Stomach (tissue), 9 donors: ENCODE results near the gene TEX29. TPM values are rescaled to one million over a fixed set of nuclear protein-coding genes. Genes with fewer than 3 reads are reported as not detected.

Experiments used
- DNase-seq, 2 donors: peaks; one replicate each; pipeline versions ENCODE4 v3.0.0 to v3.0.0-alpha.2; 2013 to 2019
- H3K27ac ChIP-seq, 5 donors: fragments of 200-600 bp in 4 of 5; sonication (generic) in 4 of 5; one replicate each; pipeline ENCODE4 v1.5.1; 2013 to 2019; ENCODE audit warnings: mild to moderate bottlenecking in 1 of 5, moderate library complexity in 1 of 5
- H3K27me3 ChIP-seq, 3 donors: fragments of 200-600 bp; sonication (generic); one replicate each; pipeline ENCODE4 v1.5.1; 2017 to 2019; ENCODE audit warnings: mixed run types in 1 of 3
- H3K36me3 ChIP-seq, 4 donors: fragments of 200-600 bp; sonication (generic); 1 replicate in 3 of 4; 2 replicates in 1 of 4; pipeline ENCODE4 v1.5.1; 2016 to 2019
- H3K4me1 ChIP-seq, 4 donors: fragments of 200-600 bp; sonication (generic); one replicate each; pipeline ENCODE4 v1.5.1; 2016 to 2019
- H3K4me3 ChIP-seq, 4 donors: fragments of 200-600 bp; sonication (generic) in 3 of 4; one replicate each; pipeline ENCODE4 v1.5.1; 2016 to 2019; ENCODE audit warnings: mild to moderate bottlenecking in 1 of 4
- H3K9me3 ChIP-seq, 4 donors: fragments of 200-600 bp; sonication (generic); one replicate each; pipeline ENCODE4 v1.5.1; 2016 to 2019
- CTCF ChIP-seq, 7 experiments: fragments of 450-650 bp in 4 of 7; fragments of 200-600 bp in 3 of 7; sonication (generic) in 3 of 7; IDR thresholded peaks; one replicate each; pipeline ENCODE4 v1.5.1; 2016 to 2019; ENCODE audit warnings: antibody characterized with exemption in 7 of 7, control low read depth in 2 of 7, mild to moderate bottlenecking in 1 of 7
- EP300 ChIP-seq: sonication (generic); formaldehyde crosslinking; IDR thresholded peaks from one replicate; pipeline ENCODE4 v1.6.1; 2017; ENCODE audit warnings: antibody characterized with exemption
- POLR2A ChIP-seq, 4 donors: fragments of 450-650 bp; IDR thresholded peaks; one replicate each; pipeline ENCODE4 v1.6.1; 2016; ENCODE audit warnings: antibody characterized with exemption in 4 of 4, control low read depth in 2 of 4, mild to moderate bottlenecking in 1 of 4, moderate library complexity in 1 of 4
- POLR2AphosphoS5 ChIP-seq, 3 donors: sonication (generic); formaldehyde crosslinking; IDR thresholded peaks; one replicate each; pipeline ENCODE4 v1.6.1; 2016; ENCODE audit warnings: antibody characterized with exemption in 3 of 3
- WGBS, 5 donors: extraction: QIAGEN DNeasy Blood & Tissue Kit in 3 of 5; methylation state at CpG; one replicate each; pipeline versions ENCODE4 v1.1.5 to v1.1.7; 2013 to 2018; 5-methylcytosine and 5-hydroxymethylcytosine counted together
- intact Hi-C: fragments of 100-400 bp; cut with DNase I; formaldehyde crosslinking; loops from one replicate; pipeline ENCODE4 v1.15.1; 2023; ENCODE audit warnings: low total_unique reads
- polyA plus RNA-seq, 3 donors: library from polyadenylated mRNA; stranded (reverse); fragments of 200-250 nt; gene quantifications; one replicate each; pipeline ENCODE4 v1.2.3, GENCODE V29; 2013
- total RNA-seq, 5 donors: library from RNA; depleted of rRNA; stranded (reverse); fragments of >200 nt; gene quantifications; one replicate each; pipeline versions ENCODE4 v1.1.0 to v1.2.3, GENCODE V29; 2014 to 2016
- donor health status: healthy with polysubstance abuse.
- donor health status: Bipolar disorder and iron deficiency.
- donor health status: healthy.

Gene TEX29
- total and polyA plus RNA-seq, 8 donors, result 0.87 to 2.2 TPM; not detected in 6

GRCh38 chr13:111353508-111353907 lies 33.1 kb downstream of the TEX29 start:
- Histone ChIP-seq H3K36me3 (no peaks in the 10 kb centered on the region), H3K4me3 (no peak overlapping the region), H3K27ac (no peak overlapping the region), H3K27me3 (no peaks in the 10 kb centered on the region), H3K9me3 (no peaks in the 10 kb centered on the region), H3K4me1 (no peaks in the 10 kb centered on the region)
- no peak for DNase-seq
- intact Hi-C loops, result no loop called here
- 71 to 95% (median 82%) methylated on average over 2 of the region's 2 CpGs for WGBS, 5 donors
- no peak for TF ChIP-seq EP300
- TF ChIP-seq POLR2AphosphoS5 (IDR thresholded peaks at IDR 0.05), result no peak
- no peak for TF ChIP-seq POLR2A (IDR thresholded peaks at IDR 0.05)
- TF ChIP-seq CTCF (IDR thresholded peaks at IDR 0.05), result no peak

- intact Hi-C loops, result no loop called here
- 59 to 70% (median 63%) methylated on average over 7 of the region's 7 CpGs for WGBS, 5 donors
- TF ChIP-seq CTCF (IDR thresholded peaks at IDR 0.05) (no peak), POLR2A (IDR thresholded peaks at IDR 0.05) (no peak), POLR2AphosphoS5 (IDR thresholded peaks at IDR 0.05) (no peak), EP300 (no peak)
Observed at GRCh38 chr13:111354789-111355188, 34.3 kb downstream of the TEX29 start.

GRCh38 chr13:111356795-111357194 lies 36.4 kb downstream of the TEX29 start:
- H3K36me3 ChIP-seq, result no peaks in the 10 kb centered on the region
- H3K9me3 ChIP-seq, result no peaks in the 10 kb centered on the region
- peaks cover 0 to 28% (median 4%) of the 10 kb centered on the region in 3 donors for H3K27me3 ChIP-seq
- TF ChIP-seq CTCF (IDR thresholded peaks at IDR 0.05) (no peak), EP300 (no peak), POLR2AphosphoS5 (IDR thresholded peaks at IDR 0.05) (no peak), POLR2A (IDR thresholded peaks at IDR 0.05) (no peak)
- no peak for DNase-seq
- no peak overlapping the region for H3K4me3 ChIP-seq
- H3K27ac ChIP-seq, result no peak overlapping the region
- H3K4me1 ChIP-seq, result no peaks in the 10 kb centered on the region
- intact Hi-C loops, result no loop called here
- WGBS, 5 donors, result 80 to 83% (median 81%) methylated on average over 4 of the region's 4 CpGs

More at GRCh38 chr13:111354789-111355188, 34.3 kb downstream of the TEX29 start:
- Histone ChIP-seq H3K4me1 (no peaks in the 10 kb centered on the region), H3K9me3 (no peaks in the 10 kb centered on the region), H3K27me3 (peaks cover 0 to 8% (median 0%) of the 10 kb centered on the region in 3 donors), H3K4me3 (no peak overlapping the region), H3K36me3 (no peaks in the 10 kb centered on the region), H3K27ac (no peak overlapping the region)
- DNase-seq, result no peak

GRCh38 chr13:111359237-111359915 lies 38.9 kb downstream of the TEX29 start:
- Histone ChIP-seq H3K27ac (no peak overlapping the region), H3K27me3 (peaks cover 0 to 45% (median 6%) of the 10 kb centered on the region in 3 donors), H3K9me3 (no peaks in the 10 kb centered on the region), H3K4me1 (no peaks in the 10 kb centered on the region), H3K36me3 (no peaks in the 10 kb centered on the region), H3K4me3 (no peak overlapping the region)
- WGBS, 5 donors, result 50 to 59% (median 55%) methylated on average over 9 to 11 of the region's 11 CpGs
- no peak for TF ChIP-seq POLR2AphosphoS5 (IDR thresholded peaks at IDR 0.05)
- TF ChIP-seq CTCF (IDR thresholded peaks at IDR 0.05), result no peak
- TF ChIP-seq POLR2A (IDR thresholded peaks at IDR 0.05), result no peak
- no peak for TF ChIP-seq EP300
- intact Hi-C loops, result no loop called here
- peak in 1 of 2 donors; percentile 16 for DNase-seq
